PC-3 (cell line): ENCODE results near the gene AP2A1.

Experiments used
- CTCF ChIP-seq: fragments of 300-600 bp; sonication (generic); conservative IDR thresholded peaks from 2 replicates; pipeline ENCODE4 v1.5.1; 2017; ENCODE audit warnings: antibody characterized with exemption, low read depth, mild to moderate bottlenecking, low read length
- EZH2 ChIP-seq: fragments of 300-600 bp; sonication (generic); IDR thresholded peaks from one replicate; pipeline ENCODE4 v1.6.1; 2017; ENCODE audit warnings: antibody characterized with exemption, mild to moderate bottlenecking, low read length; ENCODE audit not compliant: unreplicated experiment
- EZH2phosphoT487 ChIP-seq: fragments of 300-600 bp; sonication (generic); IDR thresholded peaks from 2 replicates; pipeline ENCODE4 v1.6.1; 2018; ENCODE audit warnings: mild to moderate bottlenecking, antibody characterized with exemption, low read length, borderline replicate concordance

GRCh38 chr19:49738268-49738667, 28.5 kb upstream of the AP2A1 start:
- TF ChIP-seq CTCF (no peak), EZH2phosphoT487 (no peak), EZH2 (no peak)
